Endothelial cell of umbilical vein (primary cell): Measurements from ENCODE around the gene KCNH2. TPM values are rescaled to one million over a fixed set of nuclear protein-coding genes. Genes with fewer than 3 reads are reported as not detected.

Experiments used
- BruUV-seq: library from RNA; stranded (reverse); fragments of 400-500 nt; replicated peaks from 2 replicates; lab custom pipeline; 2021; lab: Mats Ljungman, UMichigan
- CTCF ChIA-PET: fragments of 300-600, 350-600 bp; sonication (Branson Sonifier 250); formaldehyde crosslinking; loops from one replicate; lab custom pipeline; 2021; ENCODE audit warnings: antibody characterized with exemption, inconsistent platforms; lab: Charles Lee
- POLR2A ChIA-PET: fragments of 300-600, 350-600 bp; sonication (Branson Sonifier 250); formaldehyde crosslinking; loops from one replicate; lab custom pipeline; 2021; ENCODE audit warnings: antibody characterized with exemption, inconsistent platforms; lab: Charles Lee
- DNase-seq: peaks from one replicate; pipeline ENCODE4 v3.0.0-alpha.2; 2011; ENCODE audit warnings: low read depth, low spot score
- FAIRE-seq: peaks from 2 replicates; lab custom pipeline; 2011; peaks lifted over from hg19 to GRCh38; lab: Jason Lieb, UNC
- H2AFZ ChIP-seq: 2 replicates; pipeline ENCODE4 v1.6.0; 2012; ENCODE audit warnings: low read depth, low read length, control low read depth, inconsistent platforms
- H3K27ac ChIP-seq: 2 replicates; pipeline ENCODE4 v1.5.1; 2011; ENCODE audit warnings: low read depth, mild to moderate bottlenecking, control low read depth, low read length, moderate library complexity; ENCODE audit not compliant: insufficient read depth
- H3K27me3 ChIP-seq, 2 experiments: 2 replicates each; pipeline versions ENCODE4 v1.6.0 to v1.6.1; 2011; ENCODE audit warnings: low read length in 2 of 2, mixed read lengths in 1 of 2; ENCODE audit not compliant: control insufficient read depth in 2 of 2, insufficient read depth in 2 of 2
- H3K36me3 ChIP-seq, 2 experiments: 2 replicates in 1 of 2; 3 replicates in 1 of 2; pipeline ENCODE4 v1.5.1; 2011; ENCODE audit warnings: low read length in 2 of 2, mild to moderate bottlenecking in 1 of 2, moderate library complexity in 1 of 2; ENCODE audit not compliant: control insufficient read depth in 2 of 2, insufficient read depth in 2 of 2; ENCODE audit errors: extremely low read depth in 1 of 2
- H3K4me1 ChIP-seq: 3 replicates; pipeline ENCODE4 v1.5.1; 2011; ENCODE audit warnings: mild to moderate bottlenecking, low read length; ENCODE audit not compliant: control insufficient read depth, insufficient read depth; ENCODE audit errors: extremely low read depth
- H3K4me2 ChIP-seq: 2 replicates; pipeline ENCODE4 v1.6.1; 2011; ENCODE audit warnings: low read length, control low read depth, mixed read lengths; ENCODE audit not compliant: insufficient read depth
- H3K4me3 ChIP-seq, 3 experiments: fragments of 200-600 bp in 1 of 3; sonication (generic), shearing (Covaris generic) in 1 of 3; replicated peaks in 1 of 3; 2 replicates each; pipeline ENCODE4 v1.5.1; 2011 to 2016; ENCODE audit warnings: control low read depth in 3 of 3, low read length in 3 of 3, mild to moderate bottlenecking in 2 of 3, inconsistent platforms in 1 of 3, low read depth in 1 of 3, moderate library complexity in 1 of 3; ENCODE audit not compliant: insufficient read depth in 1 of 3
- H3K79me2 ChIP-seq: 2 replicates; pipeline ENCODE4 v1.6.0; 2012; ENCODE audit warnings: low read length, inconsistent platforms; ENCODE audit not compliant: control insufficient read depth, insufficient read depth
- H3K9ac ChIP-seq: replicated peaks from 2 replicates; pipeline ENCODE3; 2011; ENCODE audit warnings: low read length, control low read depth; ENCODE audit not compliant: insufficient read depth; ENCODE audit errors: extremely low read depth
- H3K9me1 ChIP-seq: replicated peaks from 3 replicates; pipeline ENCODE4 v1.6.0; 2011; ENCODE audit warnings: mild to moderate bottlenecking, low read length; ENCODE audit not compliant: control insufficient read depth, insufficient read depth; ENCODE audit errors: extremely low read depth
- H3K9me3 ChIP-seq: replicated peaks from 2 replicates; pipeline ENCODE4 v1.5.1; 2012; ENCODE audit warnings: low read length, inconsistent platforms; ENCODE audit not compliant: control insufficient read depth, insufficient read depth
- H4K20me1 ChIP-seq: replicated peaks from 2 replicates; pipeline ENCODE3; 2011; ENCODE audit warnings: mild to moderate bottlenecking, low read length; ENCODE audit not compliant: control insufficient read depth, insufficient read depth; ENCODE audit errors: extremely low read depth
- EZH2 ChIP-seq: IDR thresholded peaks from 2 replicates; pipeline ENCODE4 v1.6.1; 2012; ENCODE audit warnings: borderline replicate concordance, low read depth, mild to moderate bottlenecking, moderate library complexity, low read length, inconsistent platforms; ENCODE audit not compliant: severe bottlenecking
- FOS ChIP-seq: IDR thresholded peaks from 2 replicates; pipeline ENCODE4 v1.6.1; 2011; ENCODE audit warnings: mild to moderate bottlenecking, low read length, moderate library complexity, borderline replicate concordance; ENCODE audit not compliant: insufficient read depth
- GATA2 ChIP-seq: IDR thresholded peaks from 2 replicates; pipeline ENCODE4 v1.7.0; 2011; ENCODE audit warnings: low read depth, mild to moderate bottlenecking, moderate library complexity, mixed read lengths, low read length; ENCODE audit not compliant: insufficient read length, insufficient read depth
- JUN ChIP-seq: IDR thresholded peaks from 2 replicates; pipeline ENCODE4 v1.6.1; 2011; ENCODE audit warnings: borderline replicate concordance, low read depth; ENCODE audit not compliant: insufficient read length, insufficient read depth
- MYC ChIP-seq: IDR thresholded peaks from one replicate; pipeline ENCODE4 v1.6.1; 2011; ENCODE audit warnings: mild to moderate bottlenecking, low read depth, low read length
- POLR2A ChIP-seq: IDR thresholded peaks from 2 replicates; pipeline ENCODE4 v1.6.1; 2012; ENCODE audit warnings: low read depth, mild to moderate bottlenecking, control low read depth, low read length
- POLR2AphosphoS5 ChIP-seq: IDR thresholded peaks from 2 replicates; pipeline ENCODE4 v1.6.1; 2012; ENCODE audit warnings: low read depth, mild to moderate bottlenecking, control low read depth, low read length, moderate library complexity; ENCODE audit not compliant: insufficient read depth
- dilution Hi-C: fragments of 300-500 bp; cut with MboI; formaldehyde crosslinking; loops from one replicate; pipeline ENCODE4 v1.15.0; 2019; ENCODE audit warnings: low sequenced_read_pairs; ENCODE audit not compliant: extremely low pct_ligation_motif_present
- intact Hi-C: fragments of 100-400 bp; cut with micrococcal nuclease; formaldehyde crosslinking; loops from one replicate; pipeline ENCODE4 v1.10.0; 2022
- polyA plus RNA-seq, 4 experiments: library from polyadenylated mRNA; depleted of rRNA in 3 of 4; stranded (reverse) in 3 of 4; unstranded in 1 of 4; fragments of >200 nt; gene quantifications; 2 replicates each; pipeline versions ENCODE4 v1.2.1 to v1.2.3, GENCODE V29; 2011 to 2012; ENCODE audit warnings: missing spikeins in 1 of 4
- total RNA-seq: library from RNA; stranded (reverse); gene quantifications from 2 replicates; pipeline ENCODE4 v1.2.3, GENCODE V29; 2021
- TF ChIP-seq, protein P1 (sequence below): IDR thresholded peaks from 2 replicates; pipeline ENCODE4 v1.6.1; 2011; ENCODE audit not compliant: insufficient read depth, insufficient read length
- TF ChIP-seq, protein P2 (sequence below), 2 donors: IDR thresholded peaks; 1 replicate in 1 of 2; 2 replicates in 1 of 2; pipeline ENCODE4 v1.5.1; 2011; ENCODE audit warnings: low read length in 2 of 2, mild to moderate bottlenecking in 2 of 2, moderate library complexity in 2 of 2, control low read depth in 1 of 2, inconsistent platforms in 1 of 2, low read depth in 1 of 2; ENCODE audit not compliant: insufficient read depth in 1 of 2; ENCODE audit errors: extremely low read depth in 1 of 2

The KCNH2 gene
- total and polyA plus RNA-seq, 2 donors (not counting 3 experiments of a cell fraction or from before 2014, with no cell fraction given) = 0.03 to 0.09 TPM

DNA sequence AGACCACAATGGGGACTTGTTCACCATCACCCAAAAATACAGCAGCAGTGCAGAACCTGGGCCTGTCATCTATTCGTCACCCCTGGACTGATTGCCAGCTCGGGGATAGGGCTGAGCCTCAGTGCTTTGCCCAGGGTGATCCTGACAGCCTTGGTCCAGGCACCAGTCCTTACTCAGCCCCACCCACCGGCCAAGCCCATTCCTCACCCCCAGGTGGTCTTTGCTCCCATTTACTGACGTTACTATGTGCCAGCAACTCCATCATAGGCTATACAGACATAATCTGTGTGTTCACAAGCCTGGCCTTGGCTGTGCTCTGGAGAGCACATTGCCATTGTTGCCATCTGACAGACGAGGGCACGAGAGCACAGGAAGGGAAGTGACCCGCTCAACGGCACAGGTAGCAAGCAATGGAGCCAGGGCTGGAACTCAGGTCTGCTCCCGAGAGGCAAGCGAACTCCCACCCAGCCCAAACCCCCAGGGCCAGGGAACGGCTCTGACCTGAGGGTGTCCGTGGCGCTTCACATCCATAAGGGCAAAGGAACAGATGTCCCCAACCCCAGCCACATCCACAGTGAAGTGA is 39.3 kb upstream of the KCNH2 start:
- ChIA-PET CTCF (interaction anchor here (1.0 to 8.8 kb wide), 16 partner anchors 9 to 148 kb away, joined by 3 to 107 read pairs (median 8); partner anchors contain the start of gene ABCB8), POLR2A (no interaction called here)
- Histone ChIP-seq H3K9ac (no peak overlapping the region), H3K9me3 (no peaks in the 10 kb centered on the region), H3K4me3 (no peak overlapping the region), H4K20me1 (no peaks in the 10 kb centered on the region), H3K9me1 (no peaks in the 10 kb centered on the region), H3K36me3 (peaks cover 0 to 16% of the 10 kb centered on the region in 2 experiments), H3K79me2 (no peaks in the 10 kb centered on the region), H3K27ac (no peak overlapping the region), H3K27me3 (peaks cover 12 to 14% of the 10 kb centered on the region in 2 experiments), H2AFZ (no peak overlapping the region), H3K4me1 (peaks cover 10% of the 10 kb centered on the region), H3K4me2 (no peak overlapping the region)
- no TSS peak for BruUV-seq
- dilution Hi-C loops = no loop called here
- FAIRE-seq (no peak), DNase-seq (no peak)
- intact Hi-C loops = no loop called here
- TF ChIP-seq POLR2A (no peak), FOS (no peak), MYC (no peak), GATA2 (no peak), EZH2 (no peak), JUN (no peak), POLR2AphosphoS5 (no peak)
- TF ChIP-seq, protein P1, sequence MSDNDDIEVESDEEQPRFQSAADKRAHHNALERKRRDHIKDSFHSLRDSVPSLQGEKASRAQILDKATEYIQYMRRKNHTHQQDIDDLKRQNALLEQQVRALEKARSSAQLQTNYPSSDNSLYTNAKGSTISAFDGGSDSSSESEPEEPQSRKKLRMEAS = no peak
- TF ChIP-seq, protein P2, sequence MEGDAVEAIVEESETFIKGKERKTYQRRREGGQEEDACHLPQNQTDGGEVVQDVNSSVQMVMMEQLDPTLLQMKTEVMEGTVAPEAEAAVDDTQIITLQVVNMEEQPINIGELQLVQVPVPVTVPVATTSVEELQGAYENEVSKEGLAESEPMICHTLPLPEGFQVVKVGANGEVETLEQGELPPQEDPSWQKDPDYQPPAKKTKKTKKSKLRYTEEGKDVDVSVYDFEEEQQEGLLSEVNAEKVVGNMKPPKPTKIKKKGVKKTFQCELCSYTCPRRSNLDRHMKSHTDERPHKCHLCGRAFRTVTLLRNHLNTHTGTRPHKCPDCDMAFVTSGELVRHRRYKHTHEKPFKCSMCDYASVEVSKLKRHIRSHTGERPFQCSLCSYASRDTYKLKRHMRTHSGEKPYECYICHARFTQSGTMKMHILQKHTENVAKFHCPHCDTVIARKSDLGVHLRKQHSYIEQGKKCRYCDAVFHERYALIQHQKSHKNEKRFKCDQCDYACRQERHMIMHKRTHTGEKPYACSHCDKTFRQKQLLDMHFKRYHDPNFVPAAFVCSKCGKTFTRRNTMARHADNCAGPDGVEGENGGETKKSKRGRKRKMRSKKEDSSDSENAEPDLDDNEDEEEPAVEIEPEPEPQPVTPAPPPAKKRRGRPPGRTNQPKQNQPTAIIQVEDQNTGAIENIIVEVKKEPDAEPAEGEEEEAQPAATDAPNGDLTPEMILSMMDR (IDR thresholded peaks at IDR 0.05; ENCODE audit: extremely low read depth in 1 of 2, insufficient read depth in 1 of 2, low read depth in 1 of 2, low read length in 2 of 2) = no peak
